OCI-LY7 (cell line): ENCODE results near the gene CTNND2.

Source experiments
- EZH2phosphoT487 ChIP-seq: fragments of 200-600 bp; sonication (generic); IDR thresholded peaks from 2 replicates; pipeline ENCODE4 v1.6.1; 2018; ENCODE audit warnings: low read depth, borderline replicate concordance, mild to moderate bottlenecking, mixed run types, antibody characterized with exemption, low read length, moderate library complexity, mixed read lengths
- TF ChIP-seq, protein P1 (sequence below): fragments of 200-600 bp; sonication (generic); conservative IDR thresholded peaks from 2 replicates; pipeline ENCODE4 v1.5.1; 2014; ENCODE audit warnings: mild to moderate bottlenecking, antibody characterized with exemption, low read length, moderate library complexity, mixed read lengths

GRCh38 chr5:11476866-11477265 is 427.4 kb downstream of the CTNND2 start:
- TF ChIP-seq EZH2phosphoT487 = no peak
- TF ChIP-seq, protein P1, sequence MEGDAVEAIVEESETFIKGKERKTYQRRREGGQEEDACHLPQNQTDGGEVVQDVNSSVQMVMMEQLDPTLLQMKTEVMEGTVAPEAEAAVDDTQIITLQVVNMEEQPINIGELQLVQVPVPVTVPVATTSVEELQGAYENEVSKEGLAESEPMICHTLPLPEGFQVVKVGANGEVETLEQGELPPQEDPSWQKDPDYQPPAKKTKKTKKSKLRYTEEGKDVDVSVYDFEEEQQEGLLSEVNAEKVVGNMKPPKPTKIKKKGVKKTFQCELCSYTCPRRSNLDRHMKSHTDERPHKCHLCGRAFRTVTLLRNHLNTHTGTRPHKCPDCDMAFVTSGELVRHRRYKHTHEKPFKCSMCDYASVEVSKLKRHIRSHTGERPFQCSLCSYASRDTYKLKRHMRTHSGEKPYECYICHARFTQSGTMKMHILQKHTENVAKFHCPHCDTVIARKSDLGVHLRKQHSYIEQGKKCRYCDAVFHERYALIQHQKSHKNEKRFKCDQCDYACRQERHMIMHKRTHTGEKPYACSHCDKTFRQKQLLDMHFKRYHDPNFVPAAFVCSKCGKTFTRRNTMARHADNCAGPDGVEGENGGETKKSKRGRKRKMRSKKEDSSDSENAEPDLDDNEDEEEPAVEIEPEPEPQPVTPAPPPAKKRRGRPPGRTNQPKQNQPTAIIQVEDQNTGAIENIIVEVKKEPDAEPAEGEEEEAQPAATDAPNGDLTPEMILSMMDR = no peak
